B cell (primary cell): ENCODE data around the gene CYTH2. TPM values are rescaled to one million over a fixed set of nuclear protein-coding genes. Genes with fewer than 3 reads are reported as not detected.

ENCODE experiments used
- ATAC-seq: fragments of 200-7000 bp; cut with Tn5 transposase; one replicate; pipeline ENCODE4 v1.10.0; 2021; ENCODE audit warnings: low read depth, mild to moderate bottlenecking, moderate number of reproducible peaks, moderate library complexity
- CTCF ChIA-PET: fragments of 350-600 bp; sonication (Branson Sonifier 250); formaldehyde crosslinking; loops from one replicate; lab custom pipeline; 2021; ENCODE audit warnings: antibody characterized with exemption, inconsistent platforms; lab: Charles Lee
- POLR2A ChIA-PET: fragments of 350-600 bp; sonication (Branson Sonifier 250); formaldehyde crosslinking; loops from one replicate; lab custom pipeline; 2021; ENCODE audit warnings: antibody characterized with exemption; lab: Charles Lee
- DNase-seq: peaks from one replicate; pipeline ENCODE4 v3.0.0; 2013
- H2AFZ ChIP-seq: 2 replicates; pipeline ENCODE4 v1.6.1; 2012; ENCODE audit warnings: mild to moderate bottlenecking, low read depth, low read length; ENCODE audit not compliant: insufficient read depth, poor library complexity, severe bottlenecking
- H3K27ac ChIP-seq, 2 donors: 1 replicate in 1 of 2; 2 replicates in 1 of 2; pipeline ENCODE4 v1.5.1; 2012 to 2013; ENCODE audit warnings: low read length in 2 of 2, mild to moderate bottlenecking in 2 of 2, moderate library complexity in 1 of 2
- H3K27me3 ChIP-seq, 4 experiments: fragments of 200-600 bp in 1 of 4; sonication (generic) in 1 of 4; replicated peaks in 1 of 4; 1 replicate in 2 of 4; 2 replicates in 2 of 4; pipeline versions ENCODE4 v1.6.1 to v1.7.0; 2013 to 2016; ENCODE audit warnings: low read length in 3 of 4, mild to moderate bottlenecking in 2 of 4, mixed read lengths in 1 of 4, moderate library complexity in 1 of 4; ENCODE audit not compliant: insufficient read depth in 4 of 4, control insufficient read depth in 3 of 4; ENCODE audit errors: control extremely low read depth in 1 of 4
- H3K36me3 ChIP-seq, 2 experiments: replicated peaks in 1 of 2; 1 replicate in 1 of 2; 2 replicates in 1 of 2; pipeline versions ENCODE4 v1.6.1 to v1.7.1; 2013; ENCODE audit warnings: low read length in 1 of 2; ENCODE audit not compliant: insufficient read depth in 2 of 2, control insufficient read depth in 1 of 2; ENCODE audit errors: control extremely low read depth in 1 of 2, extremely low read depth in 1 of 2
- H3K4me1 ChIP-seq, 2 donors: fragments of 200-600 bp in 1 of 2; sonication (generic) in 1 of 2; 1 replicate in 1 of 2; 2 replicates in 1 of 2; pipeline versions ENCODE4 v1.5.1 to v1.6.1; 2013 to 2017; ENCODE audit warnings: low read length in 2 of 2; ENCODE audit not compliant: control insufficient read depth in 2 of 2, insufficient read depth in 2 of 2
- H3K4me2 ChIP-seq: replicated peaks from 2 replicates; pipeline ENCODE3; 2012; ENCODE audit warnings: mild to moderate bottlenecking, low read depth, low read length; ENCODE audit not compliant: poor library complexity, severe bottlenecking
- H3K4me3 ChIP-seq, 5 experiments: fragments of 200-600 bp in 1 of 5; sonication (generic) in 1 of 5; 1 replicate in 3 of 5; 2 replicates in 2 of 5; pipeline versions ENCODE4 v1.5.1 to v1.7.0; 2011 to 2016; ENCODE audit warnings: low read length in 4 of 5, mild to moderate bottlenecking in 4 of 5, low read depth in 2 of 5, control low read depth in 1 of 5, moderate library complexity in 1 of 5; ENCODE audit not compliant: insufficient read depth in 1 of 5; ENCODE audit errors: control extremely low read depth in 1 of 5, extremely low read depth in 1 of 5
- H3K79me2 ChIP-seq: fragments of 200-600 bp; sonication (generic); one replicate; pipeline ENCODE4 v1.6.0; 2016; ENCODE audit warnings: low read length; ENCODE audit not compliant: control insufficient read depth, insufficient read depth
- H3K9ac ChIP-seq: fragments of 200-600 bp; sonication (generic); 2 replicates; pipeline ENCODE4 v1.6.1; 2017; ENCODE audit warnings: mild to moderate bottlenecking, low read length, moderate library complexity
- H3K9me3 ChIP-seq, 3 donors: one replicate each; pipeline versions ENCODE4 v1.6.1 to v1.7.1; 2013; ENCODE audit warnings: low read length in 2 of 3; ENCODE audit not compliant: control insufficient read depth in 2 of 3, insufficient read depth in 1 of 3; ENCODE audit errors: control extremely low read depth in 1 of 3
- H4K20me1 ChIP-seq: 2 replicates; pipeline ENCODE4 v1.6.0; 2012; ENCODE audit warnings: mild to moderate bottlenecking, low read length; ENCODE audit not compliant: insufficient read depth, control insufficient read depth, poor library complexity, severe bottlenecking
- H3K27ac Mint-ChIP-seq: one replicate; pipeline ENCODE4 v1.8.0; 2021; ENCODE audit warnings: mixed read lengths
- H3K27me3 Mint-ChIP-seq: one replicate; pipeline ENCODE4 v1.8.0; 2021; ENCODE audit warnings: mixed read lengths
- H3K4me1 Mint-ChIP-seq: one replicate; pipeline ENCODE4 v1.8.0; 2021; ENCODE audit warnings: mixed read lengths
- H3K4me3 Mint-ChIP-seq: one replicate; pipeline ENCODE4 v1.8.0; 2021; ENCODE audit warnings: mixed read lengths
- H3K9me3 Mint-ChIP-seq: one replicate; pipeline ENCODE4 v1.8.0; 2022; ENCODE audit warnings: mixed read lengths; ENCODE audit not compliant: insufficient read depth
- CTCF ChIP-seq: fragments of 200-600 bp; IDR thresholded peaks from one replicate; pipeline ENCODE4 v1.8.0; 2022; ENCODE audit warnings: antibody characterized with exemption, mild to moderate bottlenecking
- EZH2 ChIP-seq: IDR thresholded peaks from 2 replicates; pipeline ENCODE4 v1.6.1; 2012; ENCODE audit warnings: borderline replicate concordance, low read depth, mild to moderate bottlenecking, moderate library complexity, low read length; ENCODE audit not compliant: insufficient read depth, poor library complexity, severe bottlenecking
- WGBS: methylation state at CpG from one replicate; pipeline ENCODE4 v1.1.5; 2013; ENCODE audit warnings: missing lambda C conversion rate; ENCODE audit not compliant: insufficient coverage; 5-methylcytosine and 5-hydroxymethylcytosine counted together
- intact Hi-C: fragments of 100-400 bp; cut with micrococcal nuclease; formaldehyde crosslinking; loops from one replicate; pipeline ENCODE4 v1.10.0; 2022
- polyA plus RNA-seq: library from polyadenylated mRNA; depleted of rRNA; stranded (reverse); fragments of >200 nt; gene quantifications from 2 replicates; pipeline ENCODE4 v1.2.3, GENCODE V29; 2012
- total RNA-seq, 2 donors: library from RNA; stranded (reverse); fragments of 120-200 nt in 1 of 2; gene quantifications; 1 replicate in 1 of 2; 2 replicates in 1 of 2; pipeline versions ENCODE4 v1.2.3 to v1.2.4, GENCODE V29; 2013 to 2022

Gene CYTH2
- total and polyA plus RNA-seq, 2 donors (not counting 1 experiment from before 2014, with no cell fraction given), result 40.7 to 56.0 TPM

- H3K4me3 ChIP-seq, result peak overlapping the region; percentile 14 to 82 (median 73)
- peaks cover 0 to 7% (median 0%) of the 10 kb centered on the region in 3 donors for H3K9me3 ChIP-seq
- H3K79me2 ChIP-seq, result no peaks in the 10 kb centered on the region
- no peak overlapping the region for H3K27ac ChIP-seq
- ATAC-seq, result no peak
- Mint-ChIP-seq H3K27ac (no peak overlapping the region), H3K4me1 (peaks cover 15% of the 10 kb centered on the region), H3K9me3 (no peaks in the 10 kb centered on the region), H3K4me3 (no peak overlapping the region), H3K27me3 (peaks cover 15% of the 10 kb centered on the region)
- peaks cover 28 to 30% of the 10 kb centered on the region in 2 donors for H3K4me1 ChIP-seq
- peak overlapping the region; percentile 84 for H3K9ac ChIP-seq
- DNase-seq, result peak; percentile 38
- H4K20me1 ChIP-seq, result no peaks in the 10 kb centered on the region
- peak overlapping the region; percentile 95 for H3K4me2 ChIP-seq
- H3K27me3 ChIP-seq, result peaks cover 0 to 37% (median 14%) of the 10 kb centered on the region in 4 experiments
- intact Hi-C loops, result loop anchor here (5.0 kb wide), 2 partner anchors 150 to 190 kb away; partner anchors contain the start of genes SYNGR4 and TMEM143
- peak overlapping the region; percentile 87 for H2AFZ ChIP-seq
- no peaks in the 10 kb centered on the region for H3K36me3 ChIP-seq
- ChIA-PET CTCF (no interaction called here), POLR2A (no interaction called here)
- 66% methylated on average over 7 of the region's 19 CpGs for WGBS
- no peak for TF ChIP-seq EZH2
- no peak for TF ChIP-seq CTCF
Observed at GRCh38 chr19:48512504-48513288, 43.5 kb downstream of the CYTH2 start.
